ENCODE measurements around the gene HAL. TPM values are rescaled to one million over a fixed set of nuclear protein-coding genes. Genes with fewer than 3 reads are reported as not detected.

Gene HAL
- total and polyA plus RNA-seq, 2 of the 8 experiments (the other 6 are each of a cell fraction or from before 2014, with no cell fraction given) = 0.12 to 0.17 TPM

GRCh38 chr12:96040305-96041133 lies 44.4 kb upstream of the HAL start (continued):
- TF ChIP-seq EZH2 (IDR thresholded peaks at IDR 0.05; ENCODE audit: low read depth, low read length, severe bottlenecking) (no peak), SIN3A (conservative IDR thresholded peaks at IDR 0.05 in 1 of 2, IDR thresholded peaks at IDR 0.05 in 1 of 2; ENCODE audit: low read depth in 1 of 2, low read length in 2 of 2) (no peak), PHF8 (conservative IDR thresholded peaks at IDR 0.05; ENCODE audit: low read depth, low read length) (no peak), FOSL1 (IDR thresholded peaks at IDR 0.05; ENCODE audit: insufficient read depth, low read depth, low read length) (no peak), NRF1 (IDR thresholded peaks at IDR 0.05; ENCODE audit: low read depth, low read length) (no peak), SIX5 (IDR thresholded peaks at IDR 0.05; ENCODE audit: low read depth, low read length) (no peak), YY1 (IDR thresholded peaks at IDR 0.05; ENCODE audit: low read depth, low read length) (no peak), HDAC2 (IDR thresholded peaks at IDR 0.05; ENCODE audit: borderline replicate concordance in 1 of 2, low read depth in 2 of 2, low read length in 2 of 2) (no peak), KDM5A (IDR thresholded peaks at IDR 0.05; ENCODE audit: low read length) (no peak), BRCA1 (IDR thresholded peaks at IDR 0.05; ENCODE audit: low read depth, low read length) (no peak), MAX (IDR thresholded peaks at IDR 0.05) (no peak)
